OCI-LY7 (cell line): ENCODE results near the gene TP53RK.

Experiments
- EZH2phosphoT487 ChIP-seq: fragments of 200-600 bp; sonication (generic); IDR thresholded peaks from 2 replicates; pipeline ENCODE4 v1.6.1; 2018; ENCODE audit warnings: low read depth, borderline replicate concordance, mild to moderate bottlenecking, mixed run types, antibody characterized with exemption, low read length, moderate library complexity, mixed read lengths
- TF ChIP-seq, protein P1 (sequence below): fragments of 200-600 bp; sonication (generic); conservative IDR thresholded peaks from 2 replicates; pipeline ENCODE4 v1.5.1; 2014; ENCODE audit warnings: mild to moderate bottlenecking, antibody characterized with exemption, low read length, moderate library complexity, mixed read lengths

DNA sequence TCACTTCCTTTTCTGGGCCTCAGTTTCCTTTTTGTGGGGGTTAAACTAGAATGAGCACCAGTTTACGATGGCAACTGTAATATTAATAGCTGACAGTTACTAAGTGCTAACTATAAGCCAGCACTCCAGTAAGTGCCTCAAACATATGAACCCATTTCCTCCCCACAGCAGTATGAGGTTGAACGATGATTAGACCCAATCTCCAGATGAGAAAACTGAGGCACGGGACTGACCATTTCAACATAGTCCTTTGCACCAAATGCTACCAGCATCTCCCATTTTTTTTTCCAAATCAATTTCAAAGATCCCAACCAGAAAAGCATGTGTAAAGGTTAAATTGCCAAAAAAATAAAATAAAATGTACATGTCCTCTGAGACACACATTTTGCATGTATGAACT is 45.1 kb downstream of the TP53RK start:
- TF ChIP-seq, protein P1, sequence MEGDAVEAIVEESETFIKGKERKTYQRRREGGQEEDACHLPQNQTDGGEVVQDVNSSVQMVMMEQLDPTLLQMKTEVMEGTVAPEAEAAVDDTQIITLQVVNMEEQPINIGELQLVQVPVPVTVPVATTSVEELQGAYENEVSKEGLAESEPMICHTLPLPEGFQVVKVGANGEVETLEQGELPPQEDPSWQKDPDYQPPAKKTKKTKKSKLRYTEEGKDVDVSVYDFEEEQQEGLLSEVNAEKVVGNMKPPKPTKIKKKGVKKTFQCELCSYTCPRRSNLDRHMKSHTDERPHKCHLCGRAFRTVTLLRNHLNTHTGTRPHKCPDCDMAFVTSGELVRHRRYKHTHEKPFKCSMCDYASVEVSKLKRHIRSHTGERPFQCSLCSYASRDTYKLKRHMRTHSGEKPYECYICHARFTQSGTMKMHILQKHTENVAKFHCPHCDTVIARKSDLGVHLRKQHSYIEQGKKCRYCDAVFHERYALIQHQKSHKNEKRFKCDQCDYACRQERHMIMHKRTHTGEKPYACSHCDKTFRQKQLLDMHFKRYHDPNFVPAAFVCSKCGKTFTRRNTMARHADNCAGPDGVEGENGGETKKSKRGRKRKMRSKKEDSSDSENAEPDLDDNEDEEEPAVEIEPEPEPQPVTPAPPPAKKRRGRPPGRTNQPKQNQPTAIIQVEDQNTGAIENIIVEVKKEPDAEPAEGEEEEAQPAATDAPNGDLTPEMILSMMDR: no peak
- no peak for TF ChIP-seq EZH2phosphoT487
